Measurements from ENCODE around the gene NDUFA12. TPM values are rescaled to one million over a fixed set of nuclear protein-coding genes. Genes with fewer than 3 reads are reported as not detected.

The NDUFA12 gene
- total RNA-seq, 1 donor from 2014 or later = 112 TPM

- no peak overlapping the region for H3K4me2 ChIP-seq (ENCODE audit: low read length)
- H3K27ac ChIP-seq (ENCODE audit: low read depth, low read length) = no peak overlapping the region
- no peaks in the 10 kb centered on the region for H3K27me3 Mint-ChIP-seq (ENCODE audit: low read depth, unreplicated experiment)
- DNase-seq (ENCODE audit: low read depth) (no peak), FAIRE-seq (no peak)
- H3K27me3 ChIP-seq (ENCODE audit: insufficient read depth, low read length) = no peaks in the 10 kb centered on the region
- peaks cover 18% of the 10 kb centered on the region for H3K4me1 Mint-ChIP-seq (ENCODE audit: low read depth, unreplicated experiment)
- peaks cover 6% of the 10 kb centered on the region for H3K36me3 ChIP-seq (ENCODE audit: insufficient read depth, low read length)
- H2AFZ ChIP-seq (ENCODE audit: low read depth, low read length) = no peak overlapping the region
- peaks cover 3% of the 10 kb centered on the region for H3K36me3 Mint-ChIP-seq (ENCODE audit: low read depth, unreplicated experiment)
- no peaks in the 10 kb centered on the region for H3K9me3 ChIP-seq (ENCODE audit: insufficient read depth, low read depth, low read length)
- no peak overlapping the region for H3K9ac ChIP-seq (ENCODE audit: low read length)
- peak overlapping the region; percentile 55 for H3K27ac Mint-ChIP-seq (ENCODE audit: unreplicated experiment)
- H3K79me2 ChIP-seq (ENCODE audit: insufficient read depth, low read length) = peaks cover 1% of the 10 kb centered on the region
- no peak overlapping the region for H3K4me3 ChIP-seq (ENCODE audit: insufficient read depth, low read depth, low read length)
- no peak for TF ChIP-seq CTCF (IDR thresholded peaks at IDR 0.05; ENCODE audit: insufficient read depth, low read depth, low read length)
- no peak for TF ChIP-seq EZH2 (IDR thresholded peaks at IDR 0.05; ENCODE audit: insufficient read depth, low read length)
- no peaks in the 10 kb centered on the region for H3K9me3 Mint-ChIP-seq (ENCODE audit: unreplicated experiment)
- no peaks in the 10 kb centered on the region for H3K4me1 ChIP-seq (ENCODE audit: insufficient read depth, low read length)
- no peak overlapping the region for H3K4me3 Mint-ChIP-seq (ENCODE audit: unreplicated experiment)
- peaks cover 6% of the 10 kb centered on the region for H4K20me1 ChIP-seq (ENCODE audit: insufficient read depth, low read length)
These were observed 30.7 kb downstream of the NDUFA12 start for GRCh38 chr12:94972795-94973194.

- Histone ChIP-seq H3K27me3 (ENCODE audit: insufficient read depth, low read length) (no peaks in the 10 kb centered on the region), H3K36me3 (ENCODE audit: insufficient read depth, low read length) (peaks cover 6% of the 10 kb centered on the region), H3K79me2 (ENCODE audit: insufficient read depth, low read length) (no peaks in the 10 kb centered on the region), H2AFZ (ENCODE audit: low read depth, low read length) (no peak overlapping the region), H3K9me3 (ENCODE audit: insufficient read depth, low read depth, low read length) (no peaks in the 10 kb centered on the region), H4K20me1 (ENCODE audit: insufficient read depth, low read length) (peaks cover 5% of the 10 kb centered on the region), H3K9ac (ENCODE audit: low read length) (no peak overlapping the region), H3K27ac (ENCODE audit: low read depth, low read length) (no peak overlapping the region), H3K4me3 (ENCODE audit: insufficient read depth, low read depth, low read length) (no peak overlapping the region), H3K4me2 (ENCODE audit: low read length) (no peak overlapping the region), H3K4me1 (ENCODE audit: insufficient read depth, low read length) (no peaks in the 10 kb centered on the region)
- Mint-ChIP-seq H3K36me3 (ENCODE audit: low read depth, unreplicated experiment) (peaks cover 3% of the 10 kb centered on the region), H3K27me3 (ENCODE audit: low read depth, unreplicated experiment) (no peaks in the 10 kb centered on the region), H3K9me3 (ENCODE audit: unreplicated experiment) (no peaks in the 10 kb centered on the region), H3K4me3 (ENCODE audit: unreplicated experiment) (no peak overlapping the region), H3K4me1 (ENCODE audit: low read depth, unreplicated experiment) (peaks cover 18% of the 10 kb centered on the region), H3K27ac (ENCODE audit: unreplicated experiment) (no peak overlapping the region)
- FAIRE-seq = no peak
- no peak for DNase-seq (ENCODE audit: low read depth)
- TF ChIP-seq EZH2 (IDR thresholded peaks at IDR 0.05; ENCODE audit: insufficient read depth, low read length) (no peak), CTCF (IDR thresholded peaks at IDR 0.05; ENCODE audit: insufficient read depth, low read depth, low read length) (no peak)
These were observed 31.6 kb downstream of the NDUFA12 start for GRCh38 chr12:94971923-94972322.

- H3K4me2 ChIP-seq (ENCODE audit: low read length) = no peak overlapping the region
- no peaks in the 10 kb centered on the region for H3K9me3 ChIP-seq (ENCODE audit: insufficient read depth, low read depth, low read length)
- no peak overlapping the region for H3K4me3 Mint-ChIP-seq (ENCODE audit: unreplicated experiment)
- H3K9ac ChIP-seq (ENCODE audit: low read length) = no peak overlapping the region
- no peak overlapping the region for H2AFZ ChIP-seq (ENCODE audit: low read depth, low read length)
- no peak for DNase-seq (ENCODE audit: low read depth)
- H3K4me1 ChIP-seq (ENCODE audit: insufficient read depth, low read length) = no peaks in the 10 kb centered on the region
- peaks cover 3% of the 10 kb centered on the region for H3K36me3 Mint-ChIP-seq (ENCODE audit: low read depth, unreplicated experiment)
- no peak for FAIRE-seq
- peaks cover 6% of the 10 kb centered on the region for H3K36me3 ChIP-seq (ENCODE audit: insufficient read depth, low read length)
- H3K79me2 ChIP-seq (ENCODE audit: insufficient read depth, low read length) = no peaks in the 10 kb centered on the region
- no peak for TF ChIP-seq CTCF (IDR thresholded peaks at IDR 0.05; ENCODE audit: insufficient read depth, low read depth, low read length)
- no peak for TF ChIP-seq EZH2 (IDR thresholded peaks at IDR 0.05; ENCODE audit: insufficient read depth, low read length)
- no peaks in the 10 kb centered on the region for H3K27me3 Mint-ChIP-seq (ENCODE audit: low read depth, unreplicated experiment)
- peaks cover 5% of the 10 kb centered on the region for H4K20me1 ChIP-seq (ENCODE audit: insufficient read depth, low read length)
- H3K9me3 Mint-ChIP-seq (ENCODE audit: unreplicated experiment) = no peaks in the 10 kb centered on the region
- H3K27me3 ChIP-seq (ENCODE audit: insufficient read depth, low read length) = no peaks in the 10 kb centered on the region
- no peak overlapping the region for H3K27ac ChIP-seq (ENCODE audit: low read depth, low read length)
- no peak overlapping the region for H3K27ac Mint-ChIP-seq (ENCODE audit: unreplicated experiment)
- H3K4me3 ChIP-seq (ENCODE audit: insufficient read depth, low read depth, low read length) = no peak overlapping the region
- peaks cover 18% of the 10 kb centered on the region for H3K4me1 Mint-ChIP-seq (ENCODE audit: low read depth, unreplicated experiment)
These were observed 32.9 kb downstream of the NDUFA12 start for GRCh38 chr12:94970560-94970959.
